ENCODE measurements around the gene STARD8. TPM values are rescaled to one million over a fixed set of nuclear protein-coding genes. Genes with fewer than 3 reads are reported as not detected.
"Not testable (repeated sequence)": the region's sequence is repeated elsewhere in the genome, so short reads cannot be mapped to it uniquely, and the experiment has no call there.

The STARD8 gene, protein sequence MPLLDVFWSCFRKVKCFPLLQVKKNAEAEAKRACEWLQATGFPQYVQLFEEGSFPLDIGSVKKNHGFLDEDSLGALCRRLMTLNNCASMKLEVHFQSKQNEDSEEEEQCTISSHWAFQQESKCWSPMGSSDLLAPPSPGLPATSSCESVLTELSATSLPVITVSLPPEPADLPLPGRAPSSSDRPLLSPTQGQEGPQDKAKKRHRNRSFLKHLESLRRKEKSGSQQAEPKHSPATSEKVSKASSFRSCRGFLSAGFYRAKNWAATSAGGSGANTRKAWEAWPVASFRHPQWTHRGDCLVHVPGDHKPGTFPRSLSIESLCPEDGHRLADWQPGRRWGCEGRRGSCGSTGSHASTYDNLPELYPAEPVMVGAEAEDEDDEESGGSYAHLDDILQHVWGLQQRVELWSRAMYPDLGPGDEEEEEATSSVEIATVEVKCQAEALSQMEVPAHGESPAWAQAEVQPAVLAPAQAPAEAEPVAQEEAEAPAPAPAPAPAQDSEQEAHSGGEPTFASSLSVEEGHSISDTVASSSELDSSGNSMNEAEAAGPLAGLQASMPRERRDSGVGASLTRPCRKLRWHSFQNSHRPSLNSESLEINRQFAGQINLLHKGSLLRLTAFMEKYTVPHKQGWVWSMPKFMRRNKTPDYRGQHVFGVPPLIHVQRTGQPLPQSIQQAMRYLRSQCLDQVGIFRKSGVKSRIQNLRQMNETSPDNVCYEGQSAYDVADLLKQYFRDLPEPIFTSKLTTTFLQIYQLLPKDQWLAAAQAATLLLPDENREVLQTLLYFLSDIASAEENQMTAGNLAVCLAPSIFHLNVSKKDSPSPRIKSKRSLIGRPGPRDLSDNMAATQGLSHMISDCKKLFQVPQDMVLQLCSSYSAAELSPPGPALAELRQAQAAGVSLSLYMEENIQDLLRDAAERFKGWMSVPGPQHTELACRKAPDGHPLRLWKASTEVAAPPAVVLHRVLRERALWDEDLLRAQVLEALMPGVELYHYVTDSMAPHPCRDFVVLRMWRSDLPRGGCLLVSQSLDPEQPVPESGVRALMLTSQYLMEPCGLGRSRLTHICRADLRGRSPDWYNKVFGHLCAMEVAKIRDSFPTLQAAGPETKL
- 10 to 100 TPM in 1 of 2 donors, 1 to 10 TPM in 1; 9.1 to 14.1 TPM for total RNA-seq
- long read RNA-seq, donor 1, full-length matches to known transcripts = 2 of 5 reads
- long read RNA-seq, donor 1, partial matches to known transcripts = 2 of 5 reads
- long read RNA-seq, donor 1, other reads (novel, unspliced or antisense) = 1 of 5 reads
- long read RNA-seq, donor 2 = 0 reads

GRCh38 chrX:68647156-68647957 lies at the start of gene STARD8:
Gene STARD8, plus strand, starts transcription at chrX:68647666. Its CDS starts 217 bp downstream, at chrX:68647883.
- intact Hi-C loops (cut with DNase I) = no loop called here
- peak; percentile 80 for DNase-seq (ENCODE audit: low spot score)

DNA sequence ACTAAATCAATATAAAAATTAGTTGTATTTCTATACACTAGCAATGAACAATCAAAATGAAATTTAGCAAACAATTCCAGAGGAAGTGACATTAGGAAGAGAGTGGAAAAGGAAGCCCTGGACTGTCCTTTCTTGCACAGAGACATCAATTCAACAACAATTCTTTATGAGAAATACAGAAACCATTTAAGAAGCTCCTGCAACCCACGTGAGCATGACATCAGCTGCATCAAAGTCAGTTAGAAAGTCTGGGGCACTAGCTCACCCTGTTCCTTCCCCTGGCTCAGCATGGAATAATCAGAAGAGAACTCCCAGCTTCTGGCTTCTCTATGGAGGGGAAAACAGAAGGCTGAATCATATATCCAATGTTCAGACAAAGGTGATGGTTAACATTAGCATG lies 48.6 kb upstream of the STARD8 start:
- intact Hi-C loops (cut with DNase I) = no loop called here
- DNase-seq (ENCODE audit: low spot score) = no peak

DNA sequence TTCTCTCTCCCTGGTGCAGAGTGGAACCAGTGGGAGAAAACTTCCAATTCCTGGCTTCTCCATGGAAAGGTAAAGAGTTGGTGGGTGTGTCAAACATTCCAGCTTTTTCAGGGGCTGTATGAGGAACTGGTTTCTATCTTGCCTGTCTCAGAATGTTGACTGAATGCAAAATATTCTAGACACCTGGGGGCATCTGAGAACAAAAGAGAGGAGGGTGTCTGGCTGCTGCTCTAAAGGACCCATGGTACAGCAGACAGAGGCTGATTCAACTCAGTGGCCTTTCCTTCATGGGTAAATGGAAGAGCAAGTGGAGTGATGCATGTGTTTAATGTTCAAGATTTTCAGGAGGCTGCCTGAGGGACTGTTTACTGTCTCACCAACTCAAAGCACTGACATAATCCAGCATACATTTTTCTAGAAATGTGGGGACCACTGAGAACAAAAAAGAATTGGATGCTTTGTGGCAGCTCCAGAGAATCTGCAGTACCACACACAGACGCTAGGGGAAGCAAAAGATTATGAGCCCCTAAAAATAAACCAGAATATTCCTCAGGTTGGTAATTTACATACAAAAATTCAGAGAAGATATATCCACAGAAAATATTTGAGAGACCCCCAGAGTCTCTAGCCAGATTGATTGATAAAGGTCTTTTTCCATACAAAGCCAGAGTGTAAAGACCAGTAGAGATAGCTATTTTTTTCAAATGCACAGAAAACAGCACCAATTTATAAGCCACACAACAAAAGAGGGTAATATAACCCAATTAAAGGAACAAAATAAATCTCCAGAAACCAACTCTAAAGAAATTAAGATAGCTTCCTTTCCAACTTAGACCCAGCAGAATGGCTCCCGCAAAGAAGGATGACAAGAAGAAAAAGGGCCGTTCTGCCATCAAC lies 48.0 kb upstream of the STARD8 start:
- no peak for DNase-seq (ENCODE audit: low spot score)

GRCh38 chrX:68604216-68604615 lies 43.2 kb upstream of the STARD8 start:
- intact Hi-C loops (cut with DNase I); DNase-seq (ENCODE audit: low spot score): not testable (repeated sequence)

More for the DNA sequence above, 48.0 kb upstream of the STARD8 start:
- intact Hi-C loops (cut with DNase I) = no loop called here

DNA sequence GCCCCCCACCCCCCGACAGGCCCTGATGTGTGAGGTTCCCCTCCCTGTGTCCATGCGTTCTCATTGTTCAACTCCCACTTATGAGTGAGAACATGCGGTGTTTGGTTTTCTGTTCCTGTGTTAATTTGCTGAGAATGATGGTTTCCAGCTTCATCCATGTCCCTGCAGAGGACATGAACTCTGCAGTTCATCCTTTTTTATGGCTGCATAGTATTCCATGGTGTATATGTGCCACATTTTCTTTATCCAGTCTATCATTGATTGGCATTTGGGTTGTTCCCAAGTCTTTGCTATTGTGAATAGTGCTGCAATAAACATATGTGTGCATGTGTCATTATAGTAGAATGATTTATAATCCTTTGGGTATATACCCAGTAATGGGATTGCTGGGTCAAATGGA lies 32.7 kb upstream of the STARD8 start:
- intact Hi-C loops (cut with DNase I) = loop anchor here in 1 of 2 donors (5.0 kb wide), 1 partner anchor 1297 kb away; no protein-coding TSS in a partner anchor
- not testable (repeated sequence) for DNase-seq (ENCODE audit: low spot score)

DNA sequence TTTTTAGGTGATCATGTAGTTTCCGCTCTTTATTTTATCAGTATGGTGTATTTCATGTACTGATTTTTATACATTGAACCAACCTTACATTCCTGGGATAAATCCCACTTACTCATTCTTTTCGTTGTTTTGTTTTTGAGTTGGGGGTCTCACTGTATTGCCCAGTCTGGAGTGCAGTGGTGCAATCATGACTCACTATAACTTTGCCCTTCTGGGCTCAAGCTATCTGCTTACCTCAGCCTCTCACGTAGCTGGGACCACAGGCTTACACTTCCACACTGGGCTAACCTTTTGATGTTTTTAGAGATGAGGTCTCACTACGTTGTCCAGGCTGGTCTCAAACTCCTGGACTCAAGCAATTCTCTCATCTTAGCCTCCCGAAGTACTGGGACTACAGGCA lies 19.5 kb upstream of the STARD8 start:
- intact Hi-C loops (cut with DNase I) = no loop called here
- no peak for DNase-seq (ENCODE audit: low spot score)

DNA sequence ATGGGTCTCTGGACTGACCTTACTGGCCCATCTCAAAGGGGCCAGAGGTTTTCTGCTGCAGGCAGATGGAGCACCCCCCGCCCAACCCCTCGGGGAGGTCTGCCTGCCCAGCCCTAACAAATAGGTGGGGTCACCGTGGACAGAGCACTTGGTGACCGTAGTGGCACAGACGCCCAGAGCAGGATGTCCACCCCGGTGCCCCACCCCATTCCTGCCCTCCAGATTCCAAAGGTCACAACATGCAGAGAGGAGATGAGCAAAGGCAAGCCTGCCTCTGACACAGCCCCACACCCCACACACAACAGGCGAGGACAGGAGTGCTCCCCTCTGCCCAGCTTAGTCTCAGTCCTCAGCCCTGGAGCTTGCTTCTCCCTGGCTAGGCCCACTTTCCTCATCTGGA lies 17.5 kb upstream of the STARD8 start:
- DNase-seq (ENCODE audit: low spot score); intact Hi-C loops (cut with DNase I): not testable (repeated sequence)

DNA sequence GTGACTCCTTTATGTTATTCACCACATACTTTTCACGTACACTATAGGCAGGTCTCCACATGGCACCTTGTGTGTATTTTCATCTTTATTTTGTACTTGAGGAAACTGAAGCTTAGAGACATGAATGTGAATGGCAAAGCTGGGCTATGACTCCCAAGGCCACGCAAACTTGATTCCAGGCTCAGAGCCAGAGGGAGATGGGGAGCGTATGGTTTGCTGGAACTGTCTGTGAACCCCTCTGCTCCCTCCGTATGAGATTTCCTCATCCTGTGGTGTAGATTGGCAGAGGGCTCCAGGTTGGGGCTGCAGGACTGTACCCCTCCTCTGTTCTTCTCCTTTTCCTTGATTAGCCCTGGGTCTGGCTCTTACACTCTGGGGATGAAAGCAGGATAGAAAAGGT lies 16.1 kb upstream of the STARD8 start:
- DNase-seq (ENCODE audit: low spot score) = no peak
- intact Hi-C loops (cut with DNase I) = no loop called here

- DNase-seq (ENCODE audit: low spot score) = no peak
- intact Hi-C loops (cut with DNase I) = no loop called here
Observed at GRCh38 chrX:68632491-68632890, 15.0 kb upstream of the STARD8 start.

- no peak for DNase-seq (ENCODE audit: low spot score)
- intact Hi-C loops (cut with DNase I) = no loop called here
Observed at GRCh38 chrX:68633981-68634380, 13.5 kb upstream of the STARD8 start.

DNA sequence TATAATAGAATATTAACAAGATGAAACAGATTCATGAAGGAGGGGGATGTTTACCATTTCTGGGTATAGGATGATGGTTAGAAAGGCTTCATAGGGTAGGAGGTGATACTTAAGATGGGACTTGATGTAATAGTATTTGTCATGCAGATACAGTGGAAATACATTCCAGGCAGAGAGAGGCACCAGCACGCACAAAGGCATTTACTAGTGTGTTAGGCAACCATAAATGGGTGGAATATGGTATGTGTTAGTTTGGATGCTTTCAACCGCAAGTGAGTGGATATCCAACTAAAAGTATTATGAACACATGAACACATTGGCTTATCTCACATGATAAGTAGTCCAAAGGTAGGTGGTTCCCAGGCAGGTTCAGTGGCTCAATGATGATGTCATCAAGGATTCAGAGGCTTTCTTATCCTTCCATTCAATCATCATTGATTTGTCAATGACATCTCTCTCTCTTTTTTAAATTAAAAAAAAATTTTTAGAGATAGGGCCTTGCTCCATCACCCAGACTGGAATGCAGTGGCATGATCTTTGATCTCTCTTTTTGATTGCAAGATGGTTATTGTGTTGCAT lies 12.7 kb upstream of the STARD8 start:
- intact Hi-C loops (cut with DNase I) = no loop called here
- no peak for DNase-seq (ENCODE audit: low spot score)

- no peak for DNase-seq (ENCODE audit: low spot score)
- intact Hi-C loops (cut with DNase I) = no loop called here
Observed at GRCh38 chrX:68640661-68641060, 6.8 kb upstream of the STARD8 start.

GRCh38 chrX:68644861-68645260 lies 2.6 kb upstream of the STARD8 start:
- intact Hi-C loops (cut with DNase I) = no loop called here
- no peak for DNase-seq (ENCODE audit: low spot score)

- peak; percentile 72 for DNase-seq (ENCODE audit: low spot score)
- intact Hi-C loops (cut with DNase I) = no loop called here
Observed at GRCh38 chrX:68646421-68646820, 1.0 kb upstream of the STARD8 start.

DNA sequence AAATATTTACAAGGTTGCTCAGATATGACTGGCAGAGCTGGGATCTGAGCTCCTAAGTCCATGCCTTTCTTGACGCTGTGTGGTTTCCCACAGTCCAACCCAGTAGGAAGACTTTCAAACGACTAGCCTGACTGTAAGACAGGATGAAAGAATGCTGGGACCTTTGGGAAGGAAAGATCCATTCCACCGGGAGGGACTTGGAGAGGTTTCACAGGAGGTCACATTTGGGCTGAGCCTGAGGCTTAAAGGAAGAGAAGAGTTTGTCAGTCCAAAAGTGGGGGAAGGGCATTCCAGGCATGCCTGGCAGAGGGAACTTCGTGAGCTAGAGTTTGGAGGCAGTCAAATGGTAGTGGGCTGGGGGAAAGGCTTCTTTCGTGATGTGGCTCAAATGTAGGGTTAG lies 1.5 kb downstream of the STARD8 start:
- intact Hi-C loops (cut with DNase I) = no loop called here
- DNase-seq (ENCODE audit: low spot score) = peak; percentile 50

GRCh38 chrX:68650491-68650890 lies 3.0 kb downstream of the STARD8 start:
- intact Hi-C loops (cut with DNase I) = no loop called here
- DNase-seq (ENCODE audit: low spot score) = peak; percentile 24

DNA sequence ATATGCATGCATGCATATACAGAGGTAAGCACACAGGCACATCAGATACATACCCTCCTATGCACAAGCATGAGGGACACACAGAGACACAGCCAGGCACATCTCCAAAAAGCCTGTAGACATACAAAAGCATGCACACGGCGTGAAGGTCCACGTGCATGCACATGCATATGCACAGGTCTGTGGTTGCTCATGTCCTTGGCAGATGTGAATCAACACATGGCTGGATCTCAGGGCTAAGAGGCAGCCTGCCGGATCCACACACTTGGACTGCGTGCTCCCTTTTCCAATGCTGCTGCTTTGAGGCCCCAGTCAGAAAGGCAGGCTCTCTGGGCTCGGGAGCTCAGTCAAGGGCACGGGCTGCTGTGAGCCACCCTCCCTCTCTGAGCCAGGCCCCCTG lies 3.6 kb downstream of the STARD8 start:
- peak; percentile 49 for DNase-seq (ENCODE audit: low spot score)
- intact Hi-C loops (cut with DNase I) = no loop called here

Measured in posterior vena cava (tissue), 2 donors.